ENCODE data around the gene TNNI2. TPM values are rescaled to one million over a fixed set of nuclear protein-coding genes. Genes with fewer than 3 reads are reported as not detected.
"Not testable (repeated sequence)": the region's sequence is repeated elsewhere in the genome, so short reads cannot be mapped to it uniquely, and the experiment has no call there.

Gene TNNI2
- total RNA-seq, 1 experiment from 2014 or later: 0.55 TPM

DNA sequence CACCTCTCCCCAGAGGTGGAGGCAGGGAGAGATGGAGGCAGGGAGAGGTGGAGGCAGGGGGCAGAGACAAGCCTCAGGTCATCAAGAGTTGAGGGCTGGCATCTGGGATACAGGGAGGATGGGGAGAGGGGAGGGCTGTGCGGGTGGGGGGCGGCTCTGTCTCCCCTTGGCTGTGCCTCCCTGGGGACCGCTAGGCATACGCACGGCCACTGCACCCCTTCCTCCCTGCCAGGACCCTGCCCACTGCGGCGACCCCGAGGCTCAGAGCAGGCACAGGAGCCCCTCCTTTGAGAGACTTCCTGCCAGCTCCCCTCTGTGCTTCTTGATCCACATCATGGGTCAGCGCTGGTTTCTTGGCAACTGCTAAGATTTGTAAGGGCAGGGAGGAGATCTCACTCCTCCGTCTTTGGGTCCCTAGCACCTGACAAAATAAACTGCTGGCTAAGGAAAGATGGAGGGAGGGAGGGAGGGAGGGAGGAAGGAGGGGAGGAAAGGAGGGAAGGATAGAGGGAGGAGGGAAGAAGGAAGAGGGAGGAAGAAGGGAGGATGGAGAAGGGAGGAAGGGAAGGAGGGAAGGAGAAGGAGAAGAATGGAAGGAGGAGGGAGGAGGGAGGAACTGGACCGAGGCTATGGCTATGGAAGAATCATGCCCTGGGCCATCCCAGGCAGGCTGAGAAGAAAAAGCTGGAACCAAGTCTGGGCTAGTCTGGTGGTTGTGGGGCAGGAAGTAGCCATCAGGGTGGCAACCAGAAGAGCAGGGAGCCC, 34.4 kb downstream of the TNNI2 start:
- BruUV-seq (replicated peaks): no TSS peak
- Histone ChIP-seq H3K79me2 (ENCODE audit: low read length) (no peaks in the 10 kb centered on the region), H2AFZ (ENCODE audit: low read length) (no peak overlapping the region), H3K9me3 (ENCODE audit: low read length) (no peaks in the 10 kb centered on the region), H3K4me3 (ENCODE audit: low read length) (no peak overlapping the region), H3K36me3 (ENCODE audit: low read depth, low read length) (no peaks in the 10 kb centered on the region), H3K4me2 (ENCODE audit: low read length) (no peak overlapping the region), H3K27ac (ENCODE audit: low read length) (no peak overlapping the region), H4K20me1 (ENCODE audit: low read length) (no peaks in the 10 kb centered on the region), H3K27me3 (ENCODE audit: low read length) (peaks cover 28% of the 10 kb centered on the region), H3K4me1 (ENCODE audit: insufficient read depth, low read length) (no peaks in the 10 kb centered on the region), H3K9ac (ENCODE audit: low read length) (no peak overlapping the region), H3F3A (ENCODE audit: low read length, unreplicated experiment) (no peaks in the 10 kb centered on the region), H3K9me2 (replicated peaks; ENCODE audit: low read length) (no peaks in the 10 kb centered on the region)
- ChIA-PET POLR2A (ENCODE audit: unreplicated experiment) (no interaction called here), CTCF (no interaction called here)
- TF ChIP-seq EZH2phosphoT487 (IDR thresholded peaks at IDR 0.05; ENCODE audit: borderline replicate concordance, low read length) (no peak), EZH2 (IDR thresholded peaks at IDR 0.05; ENCODE audit: low read length, unreplicated experiment) (no peak)
- TF ChIP-seq, protein P1, sequence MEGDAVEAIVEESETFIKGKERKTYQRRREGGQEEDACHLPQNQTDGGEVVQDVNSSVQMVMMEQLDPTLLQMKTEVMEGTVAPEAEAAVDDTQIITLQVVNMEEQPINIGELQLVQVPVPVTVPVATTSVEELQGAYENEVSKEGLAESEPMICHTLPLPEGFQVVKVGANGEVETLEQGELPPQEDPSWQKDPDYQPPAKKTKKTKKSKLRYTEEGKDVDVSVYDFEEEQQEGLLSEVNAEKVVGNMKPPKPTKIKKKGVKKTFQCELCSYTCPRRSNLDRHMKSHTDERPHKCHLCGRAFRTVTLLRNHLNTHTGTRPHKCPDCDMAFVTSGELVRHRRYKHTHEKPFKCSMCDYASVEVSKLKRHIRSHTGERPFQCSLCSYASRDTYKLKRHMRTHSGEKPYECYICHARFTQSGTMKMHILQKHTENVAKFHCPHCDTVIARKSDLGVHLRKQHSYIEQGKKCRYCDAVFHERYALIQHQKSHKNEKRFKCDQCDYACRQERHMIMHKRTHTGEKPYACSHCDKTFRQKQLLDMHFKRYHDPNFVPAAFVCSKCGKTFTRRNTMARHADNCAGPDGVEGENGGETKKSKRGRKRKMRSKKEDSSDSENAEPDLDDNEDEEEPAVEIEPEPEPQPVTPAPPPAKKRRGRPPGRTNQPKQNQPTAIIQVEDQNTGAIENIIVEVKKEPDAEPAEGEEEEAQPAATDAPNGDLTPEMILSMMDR (conservative IDR thresholded peaks at IDR 0.05; ENCODE audit: low read depth, low read length): no peak
- DNase-seq: no peak
- ATAC-seq: no peak
- intact Hi-C loops (cut with micrococcal nuclease): no loop called here

DNA sequence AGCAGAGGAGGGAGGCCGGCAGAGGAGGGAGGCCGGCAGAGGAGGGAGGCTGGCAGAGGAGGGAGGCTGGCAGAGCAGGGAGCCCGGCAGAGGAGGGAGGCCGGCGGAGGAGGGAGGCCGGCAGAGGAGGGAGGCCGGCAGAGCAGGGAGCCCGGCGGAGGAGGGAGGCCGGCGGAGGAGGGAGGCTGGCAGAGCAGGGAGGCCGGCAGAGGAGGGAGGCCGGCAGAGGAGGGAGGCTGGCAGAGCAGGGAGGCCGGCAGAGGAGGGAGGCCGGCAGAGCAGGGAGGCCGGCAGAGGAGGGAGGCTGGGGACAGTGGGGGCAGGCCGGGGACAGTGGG, 35.0 kb downstream of the TNNI2 start:
- H4K20me1 ChIP-seq (ENCODE audit: low read length); H3K9ac ChIP-seq (ENCODE audit: low read length); H3K4me3 ChIP-seq (ENCODE audit: low read length); POLR2A ChIA-PET (ENCODE audit: unreplicated experiment); CTCF ChIA-PET; H3K9me3 ChIP-seq (ENCODE audit: low read length); H3F3A ChIP-seq (ENCODE audit: low read length, unreplicated experiment); H3K36me3 ChIP-seq (ENCODE audit: low read depth, low read length); DNase-seq; H3K27ac ChIP-seq (ENCODE audit: low read length); H3K4me1 ChIP-seq (ENCODE audit: insufficient read depth, low read length); H3K79me2 ChIP-seq (ENCODE audit: low read length); ATAC-seq; H3K9me2 ChIP-seq (replicated peaks; ENCODE audit: low read length); H2AFZ ChIP-seq (ENCODE audit: low read length); BruUV-seq (replicated peaks); H3K4me2 ChIP-seq (ENCODE audit: low read length); intact Hi-C loops (cut with micrococcal nuclease): not testable (repeated sequence)
- H3K27me3 ChIP-seq (ENCODE audit: low read length): peaks cover 22% of the 10 kb centered on the region

DNA sequence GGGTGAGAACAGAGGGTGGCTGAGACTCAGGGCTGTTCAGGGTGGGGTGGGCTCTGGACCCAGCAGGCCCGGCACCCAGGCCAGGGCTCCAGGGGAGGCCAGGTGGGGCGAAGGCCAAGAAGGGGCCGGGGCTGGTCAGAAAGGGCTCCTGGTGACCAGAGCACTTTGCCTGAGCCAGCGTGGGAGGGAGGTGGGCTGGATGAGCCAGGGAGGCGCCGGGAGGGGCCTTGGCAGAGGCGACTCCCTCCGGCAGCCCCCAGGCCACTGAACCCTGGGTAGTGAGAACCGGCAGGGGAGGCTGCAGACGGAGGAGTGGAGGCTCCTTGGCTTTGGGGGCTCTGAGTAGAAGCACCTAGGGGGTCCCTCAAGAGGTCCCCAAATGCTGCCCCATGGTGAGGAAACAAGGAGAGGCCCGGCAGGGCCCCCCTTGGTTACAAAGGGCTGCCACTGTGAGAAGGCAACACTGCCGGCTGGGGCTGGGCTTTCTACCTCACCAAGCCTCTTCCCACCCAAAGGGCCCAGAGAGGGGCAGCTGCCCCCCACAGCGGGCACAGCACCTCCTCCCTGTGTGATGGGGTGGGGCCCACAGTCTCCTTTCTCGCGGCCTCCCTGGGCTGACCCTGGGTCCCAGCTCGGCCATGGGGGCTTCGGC, 35.8 kb downstream of the TNNI2 start:
- H2AFZ ChIP-seq (ENCODE audit: low read length); H3K9me3 ChIP-seq (ENCODE audit: low read length); H3K9me2 ChIP-seq (replicated peaks; ENCODE audit: low read length); CTCF ChIA-PET; H3K79me2 ChIP-seq (ENCODE audit: low read length); H4K20me1 ChIP-seq (ENCODE audit: low read length); H3K36me3 ChIP-seq (ENCODE audit: low read depth, low read length); intact Hi-C loops (cut with micrococcal nuclease); BruUV-seq (replicated peaks); H3K4me2 ChIP-seq (ENCODE audit: low read length); DNase-seq; H3F3A ChIP-seq (ENCODE audit: low read length, unreplicated experiment); ATAC-seq; H3K9ac ChIP-seq (ENCODE audit: low read length); H3K27ac ChIP-seq (ENCODE audit: low read length); H3K4me1 ChIP-seq (ENCODE audit: insufficient read depth, low read length); POLR2A ChIA-PET (ENCODE audit: unreplicated experiment); H3K4me3 ChIP-seq (ENCODE audit: low read length): not testable (repeated sequence)
- H3K27me3 ChIP-seq (ENCODE audit: low read length): peaks cover 14% of the 10 kb centered on the region

Measured in PC-3 (cell line).